Ishikawa (cell line): ENCODE results near the gene TRERF1.

Experiments
- ZBTB7A ChIP-seq: IDR thresholded peaks from 2 replicates; pipeline ENCODE4 v1.6.1; 2012; ENCODE audit warnings: low read depth
- TF ChIP-seq, protein P1 (sequence below): IDR thresholded peaks from 2 replicates; pipeline ENCODE4 v1.6.1; 2012
- TF ChIP-seq, protein P2 (sequence below): IDR thresholded peaks from 2 replicates; pipeline ENCODE4 v1.6.1; 2012; ENCODE audit warnings: low read depth, mild to moderate bottlenecking

DNA sequence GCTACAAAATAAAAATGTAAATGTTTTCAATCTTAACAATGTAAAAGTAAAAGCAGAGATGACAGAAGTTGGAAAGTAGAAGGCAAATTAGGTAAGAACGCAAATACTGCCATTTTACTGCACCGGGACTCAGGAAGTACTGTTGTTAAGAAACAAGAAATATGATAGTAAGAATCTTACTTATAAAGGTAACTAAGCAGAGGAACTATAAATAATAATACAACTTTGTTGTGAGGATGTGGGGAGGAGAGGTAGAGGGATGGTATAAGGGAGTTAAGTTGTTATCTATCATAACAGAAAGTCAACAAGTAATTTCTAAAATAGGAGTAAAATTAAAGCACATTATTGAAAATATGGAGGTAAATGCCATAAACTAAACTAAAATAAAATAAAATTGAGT lies 129.8 kb downstream of the TRERF1 start:
- TF ChIP-seq, protein P1, sequence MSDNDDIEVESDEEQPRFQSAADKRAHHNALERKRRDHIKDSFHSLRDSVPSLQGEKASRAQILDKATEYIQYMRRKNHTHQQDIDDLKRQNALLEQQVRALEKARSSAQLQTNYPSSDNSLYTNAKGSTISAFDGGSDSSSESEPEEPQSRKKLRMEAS = no peak
- TF ChIP-seq, protein P2, sequence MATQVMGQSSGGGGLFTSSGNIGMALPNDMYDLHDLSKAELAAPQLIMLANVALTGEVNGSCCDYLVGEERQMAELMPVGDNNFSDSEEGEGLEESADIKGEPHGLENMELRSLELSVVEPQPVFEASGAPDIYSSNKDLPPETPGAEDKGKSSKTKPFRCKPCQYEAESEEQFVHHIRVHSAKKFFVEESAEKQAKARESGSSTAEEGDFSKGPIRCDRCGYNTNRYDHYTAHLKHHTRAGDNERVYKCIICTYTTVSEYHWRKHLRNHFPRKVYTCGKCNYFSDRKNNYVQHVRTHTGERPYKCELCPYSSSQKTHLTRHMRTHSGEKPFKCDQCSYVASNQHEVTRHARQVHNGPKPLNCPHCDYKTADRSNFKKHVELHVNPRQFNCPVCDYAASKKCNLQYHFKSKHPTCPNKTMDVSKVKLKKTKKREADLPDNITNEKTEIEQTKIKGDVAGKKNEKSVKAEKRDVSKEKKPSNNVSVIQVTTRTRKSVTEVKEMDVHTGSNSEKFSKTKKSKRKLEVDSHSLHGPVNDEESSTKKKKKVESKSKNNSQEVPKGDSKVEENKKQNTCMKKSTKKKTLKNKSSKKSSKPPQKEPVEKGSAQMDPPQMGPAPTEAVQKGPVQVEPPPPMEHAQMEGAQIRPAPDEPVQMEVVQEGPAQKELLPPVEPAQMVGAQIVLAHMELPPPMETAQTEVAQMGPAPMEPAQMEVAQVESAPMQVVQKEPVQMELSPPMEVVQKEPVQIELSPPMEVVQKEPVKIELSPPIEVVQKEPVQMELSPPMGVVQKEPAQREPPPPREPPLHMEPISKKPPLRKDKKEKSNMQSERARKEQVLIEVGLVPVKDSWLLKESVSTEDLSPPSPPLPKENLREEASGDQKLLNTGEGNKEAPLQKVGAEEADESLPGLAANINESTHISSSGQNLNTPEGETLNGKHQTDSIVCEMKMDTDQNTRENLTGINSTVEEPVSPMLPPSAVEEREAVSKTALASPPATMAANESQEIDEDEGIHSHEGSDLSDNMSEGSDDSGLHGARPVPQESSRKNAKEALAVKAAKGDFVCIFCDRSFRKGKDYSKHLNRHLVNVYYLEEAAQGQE = no peak
- TF ChIP-seq ZBTB7A = no peak
